ENCODE data around the gene PILRA.
"Not testable (repeated sequence)": the region's sequence is repeated elsewhere in the genome, so short reads cannot be mapped to it uniquely, and the experiment has no call there.

The PILRA gene

GRCh38 chr7:100358027-100358856 lies 15.0 kb upstream of the PILRA start, which contains the start of gene PILRB:
TSS of gene PILRB (plus strand) at chr7:100358117. CDS start at chr7:100358303, 186 bp downstream.
- DNase-seq, result no peak

- no peak for DNase-seq
Measured at GRCh38 chr7:100358857-100359212, 14.5 kb upstream of the PILRA start.

DNA sequence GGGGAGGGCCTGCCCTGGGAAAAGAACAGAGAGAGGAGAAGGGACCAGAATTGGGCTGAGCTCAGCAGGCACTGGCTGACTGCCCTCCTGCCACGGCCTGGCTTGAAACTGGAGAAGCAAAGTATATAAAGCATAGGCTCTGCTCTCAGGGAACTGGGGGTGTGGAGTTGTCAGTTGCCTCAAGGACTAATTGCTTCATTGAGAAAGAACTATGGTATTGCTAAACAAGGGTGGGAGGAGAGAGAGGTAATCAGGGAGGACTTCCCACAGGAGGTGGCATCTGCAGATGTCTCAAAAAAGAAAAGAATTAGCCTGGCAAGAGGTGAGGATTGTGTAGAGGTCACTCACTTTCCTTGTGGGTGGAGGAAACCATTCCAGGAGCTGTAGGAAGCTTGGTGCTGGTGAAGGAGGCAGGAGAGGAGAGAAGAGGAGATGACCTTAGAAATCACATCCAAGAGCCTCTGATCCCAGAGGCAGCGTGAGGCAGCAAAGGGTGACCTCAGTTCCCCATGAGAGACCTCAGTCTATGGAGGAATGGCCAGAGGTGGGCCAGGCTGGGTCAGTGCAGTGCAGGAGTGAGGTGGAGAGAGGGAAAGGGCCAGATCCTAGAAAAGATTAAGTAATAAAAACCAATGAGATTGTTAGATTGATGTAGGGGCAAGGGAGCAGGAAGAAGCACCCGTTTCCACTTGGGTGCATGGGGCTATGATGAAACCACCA lies 13.0 kb upstream of the PILRA start:
- no peak for DNase-seq

GRCh38 chr7:100363098-100363497 lies 10.2 kb upstream of the PILRA start:
- no peak for DNase-seq

- DNase-seq, result not testable (repeated sequence)
Measured at GRCh38 chr7:100363797-100364196, 9.5 kb upstream of the PILRA start.

GRCh38 chr7:100364480-100364879 lies 8.8 kb upstream of the PILRA start:
- DNase-seq, result no peak

GRCh38 chr7:100365998-100366367 lies 7.3 kb upstream of the PILRA start:
- DNase-seq, result not testable (repeated sequence)

- no peak for DNase-seq
Measured at GRCh38 chr7:100366411-100367250, 6.7 kb upstream of the PILRA start.

- DNase-seq, result no peak
Measured at GRCh38 chr7:100367251-100367620, 6.1 kb upstream of the PILRA start.

- no peak for DNase-seq
Measured at GRCh38 chr7:100367676-100368613, 5.3 kb upstream of the PILRA start.

DNA sequence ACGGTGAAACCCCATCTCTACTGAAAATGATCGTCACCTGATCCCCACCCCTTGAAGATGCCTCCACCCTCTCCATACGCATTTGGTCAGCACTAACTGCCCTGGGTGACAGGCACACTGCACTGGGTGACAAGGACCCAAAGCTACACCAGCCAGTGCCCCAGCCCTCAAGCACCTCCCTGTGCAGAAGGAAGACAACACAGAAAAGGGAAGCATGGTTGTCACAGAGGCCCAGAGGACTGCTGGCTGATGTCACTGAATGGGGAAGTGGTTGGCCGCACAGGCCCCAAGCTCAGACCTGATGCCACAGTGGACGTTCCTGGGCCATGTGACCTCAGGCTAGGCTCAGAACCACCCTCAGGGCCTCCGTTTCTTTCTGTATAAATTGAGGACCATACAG lies 4.2 kb upstream of the PILRA start:
- no peak for DNase-seq

GRCh38 chr7:100370303-100370702 lies 3.0 kb upstream of the PILRA start:
- no peak for DNase-seq

DNA sequence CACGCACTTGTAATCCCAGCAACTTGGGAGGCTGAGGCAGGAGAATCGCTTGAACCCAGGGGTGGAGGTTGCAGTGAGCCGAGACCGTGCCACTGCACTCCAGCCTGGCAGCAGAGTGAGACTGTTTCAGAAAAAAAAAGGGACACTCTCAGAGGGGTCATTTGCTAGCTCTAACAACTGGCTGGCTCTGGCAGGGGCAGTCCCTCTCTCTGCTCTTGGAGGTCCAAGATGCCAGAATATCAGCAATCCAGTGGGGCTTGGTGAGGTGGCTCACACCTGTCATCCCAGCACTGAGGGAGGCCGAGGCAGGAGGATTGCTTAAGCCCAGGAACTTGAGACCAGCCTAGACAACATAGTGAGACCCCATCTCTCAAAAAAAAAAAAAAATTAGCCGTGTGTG lies 2.5 kb upstream of the PILRA start:
- no peak for DNase-seq

- DNase-seq, result no peak
Measured at GRCh38 chr7:100371561-100372171, 1.6 kb upstream of the PILRA start.

- no peak for DNase-seq
Measured at GRCh38 chr7:100372256-100372655, 1.0 kb upstream of the PILRA start.

DNA sequence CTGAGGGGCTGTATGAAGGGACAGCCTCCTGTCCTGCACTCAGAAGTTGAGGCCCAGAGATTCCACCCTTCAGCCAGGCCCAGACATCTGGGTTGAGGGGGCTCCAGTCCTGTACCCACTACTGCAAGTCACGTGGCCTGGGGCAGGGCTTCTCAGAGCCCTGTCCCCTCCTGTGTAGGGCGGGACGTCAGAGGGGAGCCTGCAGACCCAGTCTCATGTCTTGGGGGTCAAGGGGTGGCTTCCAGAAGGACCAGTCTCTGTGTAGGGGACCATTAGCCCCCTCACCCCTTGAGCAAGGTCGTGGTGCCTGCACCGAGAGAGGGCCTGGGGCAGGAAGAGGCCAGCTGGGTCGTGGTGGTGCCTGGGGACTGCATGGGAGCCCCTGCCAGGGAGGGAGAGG lies 593 bp upstream of the PILRA start:
- no peak for DNase-seq

- DNase-seq, result not testable (repeated sequence)
Measured at GRCh38 chr7:100373870-100374598, 747 bp downstream of the PILRA start.

DNA sequence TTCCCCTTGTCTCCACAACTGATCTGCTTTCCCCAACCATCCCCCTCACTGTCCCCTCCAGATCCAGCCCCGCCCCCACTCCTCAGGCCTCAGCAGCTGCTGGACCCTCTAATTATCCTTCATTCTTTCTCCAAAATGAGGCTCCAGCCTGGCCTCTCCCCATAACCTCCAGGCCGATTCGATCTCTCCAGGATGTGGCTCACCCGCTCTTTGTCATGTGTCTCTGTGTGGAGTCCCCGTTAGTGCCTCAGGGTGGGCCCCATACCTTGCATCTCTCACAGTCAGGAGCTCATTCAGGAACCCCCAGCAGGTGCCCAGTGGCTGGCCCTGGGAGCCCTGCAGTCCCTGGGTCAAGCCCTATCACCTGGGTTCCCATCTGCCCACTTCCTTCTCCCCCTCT lies 1.3 kb downstream of the PILRA start:
- no peak for DNase-seq

DNA sequence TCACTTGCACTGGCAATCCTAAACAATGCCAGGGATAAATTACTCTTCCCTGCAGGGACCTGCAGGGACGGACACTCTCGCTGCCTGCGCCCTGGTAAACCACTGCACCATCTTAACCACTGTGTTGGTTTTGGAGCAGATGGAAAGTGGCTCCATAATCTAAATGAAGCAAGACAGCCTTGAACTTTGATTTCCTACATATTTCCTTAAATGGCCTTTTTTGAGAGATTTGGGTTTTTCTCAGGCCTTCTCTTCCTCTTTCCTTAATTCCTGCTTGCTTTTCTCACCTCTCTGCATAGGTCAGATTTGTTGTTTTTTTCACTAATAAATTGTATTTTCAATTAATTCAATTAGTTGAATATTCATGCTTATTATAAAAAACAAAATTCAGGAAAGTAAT lies 2.8 kb downstream of the PILRA start:
- no peak for DNase-seq

DNA sequence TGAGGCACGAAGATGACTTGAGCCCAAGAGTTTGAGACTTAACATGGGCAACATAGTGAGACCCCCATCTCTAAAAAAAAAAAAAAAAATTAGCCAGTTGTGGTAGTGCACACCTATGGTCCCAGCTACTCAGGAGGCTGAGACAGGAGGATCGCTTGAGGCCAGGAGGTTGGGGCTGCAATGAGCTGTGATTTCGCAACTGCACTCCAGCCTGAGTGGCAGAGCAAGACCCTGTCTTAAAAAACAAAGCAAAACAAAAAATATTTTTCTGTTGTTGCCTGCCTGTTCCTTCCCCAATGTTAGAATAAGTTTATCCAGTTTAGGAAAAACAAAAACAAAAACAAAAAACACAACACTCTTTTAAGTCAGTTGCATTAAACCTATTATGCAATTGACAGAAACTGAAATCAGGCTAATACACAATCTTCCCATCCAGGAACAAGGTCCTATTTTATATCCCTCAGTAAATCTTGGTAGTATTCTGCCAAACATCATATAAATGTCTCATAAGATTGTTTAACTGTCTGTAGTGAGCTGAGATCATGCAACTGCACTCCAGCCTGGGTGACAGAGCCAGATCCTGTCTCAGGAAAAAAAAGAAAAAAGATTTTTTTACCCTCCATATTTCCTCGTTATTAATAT lies 4.9 kb downstream of the PILRA start:
- DNase-seq, result no peak

GRCh38 chr7:100380196-100380595 lies 6.9 kb downstream of the PILRA start:
- no peak for DNase-seq

Measured in effector CD8-positive, alpha-beta T cell (primary cell).